Measurements from ENCODE around the gene BAZ2B.

DNA sequence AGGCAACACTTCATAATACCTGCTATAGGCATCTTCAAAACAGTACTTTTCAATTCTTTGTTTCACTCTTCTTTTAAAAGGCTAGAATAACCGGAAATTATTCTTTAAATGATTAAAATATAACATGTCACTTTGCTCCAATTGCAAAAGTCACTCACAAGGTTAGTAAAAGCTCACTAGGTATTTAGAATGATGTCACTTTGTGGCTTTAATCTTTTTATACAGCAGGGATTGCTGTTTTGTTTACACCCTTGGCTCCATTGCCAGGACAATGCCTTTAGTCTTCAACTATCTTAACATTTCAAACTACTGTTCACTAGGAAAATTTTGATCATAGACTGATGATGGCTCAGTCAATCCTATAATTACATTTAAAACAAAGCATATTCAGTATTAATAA lies 157.1 kb downstream of the BAZ2B start:
- TF ChIP-seq CTCF (IDR thresholded peaks at IDR 0.05) = no peak
- TF ChIP-seq POLR2A (IDR thresholded peaks at IDR 0.05) = no peak

All from thyroid gland (tissue), 4 donors.